T47D (cell line): ENCODE measurements around the gene MPV17L2.

Source experiments
- DNase-seq, 2 experiments: peaks; one replicate each; pipeline versions ENCODE4 v3.0.0 to v3.0.0-alpha.2; 2011 to 2012; ENCODE audit warnings: low read depth in 1 of 2, low spot score in 1 of 2
- JUND ChIP-seq: IDR thresholded peaks from 2 replicates; pipeline ENCODE4 v1.6.1; 2012; ENCODE audit warnings: low read depth
- in situ Hi-C: cut with HindIII; loops from 2 replicates; pipeline ENCODE4 v1.10.0; 2016; ENCODE audit warnings: low sequenced_read_pairs, low pct_unique_long_range_greater_than_20kb

Gene MPV17L2

GRCh38 chr19:18176367-18177310, 16.4 kb upstream of the MPV17L2 start:
- no peak for DNase-seq
- no peak for TF ChIP-seq JUND
- in situ Hi-C loops, result no loop called here

- TF ChIP-seq JUND, result no peak
- DNase-seq, result no peak
- in situ Hi-C loops, result no loop called here
These were observed 13.1 kb upstream of the MPV17L2 start for GRCh38 chr19:18179957-18180356.

- peak in 1 of 2 experiments; percentile 71 for DNase-seq
- TF ChIP-seq JUND, result no peak
- in situ Hi-C loops, result no loop called here
These were observed 9.5 kb upstream of the MPV17L2 start for GRCh38 chr19:18183529-18183928.

GRCh38 chr19:18185538-18185937, 7.5 kb upstream of the MPV17L2 start:
- in situ Hi-C loops, result no loop called here
- DNase-seq, result no peak
- no peak for TF ChIP-seq JUND

- DNase-seq, result no peak
- in situ Hi-C loops, result no loop called here
- no peak for TF ChIP-seq JUND
These were observed 2.7 kb upstream of the MPV17L2 start for GRCh38 chr19:18190278-18190677.

- in situ Hi-C loops, result no loop called here
- peak in 1 of 2 experiments; percentile 63 for DNase-seq
- TF ChIP-seq JUND, result no peak
These were observed 1.4 kb upstream of the MPV17L2 start for GRCh38 chr19:18191640-18192062.

- in situ Hi-C loops, result no loop called here
- DNase-seq, result no peak
- no peak for TF ChIP-seq JUND
These were observed 566 bp downstream of the MPV17L2 start for GRCh38 chr19:18193388-18194180.

GRCh38 chr19:18194181-18194530, 1.1 kb downstream of the MPV17L2 start:
- in situ Hi-C loops, result no loop called here
- no peak for DNase-seq
- TF ChIP-seq JUND, result no peak

- DNase-seq, result peak in 1 of 2 experiments; percentile 36
- TF ChIP-seq JUND, result no peak
- in situ Hi-C loops, result no loop called here
These were observed 1.7 kb downstream of the MPV17L2 start for GRCh38 chr19:18194554-18195238.

- DNase-seq, result no peak
- in situ Hi-C loops, result no loop called here
- TF ChIP-seq JUND, result no peak
These were observed 3.5 kb downstream of the MPV17L2 start for GRCh38 chr19:18196511-18196845.

- in situ Hi-C loops, result no loop called here
- no peak for DNase-seq
- TF ChIP-seq JUND, result no peak
These were observed 4.3 kb downstream of the MPV17L2 start for GRCh38 chr19:18197306-18197705.

GRCh38 chr19:18197941-18198340, 4.9 kb downstream of the MPV17L2 start:
- DNase-seq, result no peak
- no peak for TF ChIP-seq JUND
- in situ Hi-C loops, result no loop called here
